GM18508 (cell line): Measurements from ENCODE around the gene CPNE5.
"Not testable (repeated sequence)": the region's sequence is repeated elsewhere in the genome, so short reads cannot be mapped to it uniquely, and the experiment has no call there.

ENCODE experiments used
- ATAC-seq: cut with Tn5 transposase; IDR thresholded peaks from one replicate; pipeline ENCODE4 v1.9.1; 2021; ENCODE audit warnings: moderate number of reproducible peaks; ENCODE audit not compliant: insufficient read depth, unreplicated experiment

CPNE5 gene

GRCh38 chr6:36818756-36819155 is 20.5 kb downstream of the CPNE5 start:
- ATAC-seq = no peak

GRCh38 chr6:36817847-36818246 is 21.4 kb downstream of the CPNE5 start:
- ATAC-seq = no peak

- no peak for ATAC-seq
Observed at GRCh38 chr6:36817176-36817817, 21.9 kb downstream of the CPNE5 start.

- no peak for ATAC-seq
Observed at GRCh38 chr6:36815962-36816735, 23.1 kb downstream of the CPNE5 start.

GRCh38 chr6:36814249-36814648 is 25.0 kb downstream of the CPNE5 start:
- no peak for ATAC-seq

GRCh38 chr6:36813526-36813925 is 25.7 kb downstream of the CPNE5 start:
- no peak for ATAC-seq

GRCh38 chr6:36813047-36813446 is 26.2 kb downstream of the CPNE5 start:
- not testable (repeated sequence) for ATAC-seq

- no peak for ATAC-seq
Observed at GRCh38 chr6:36809941-36810803, 29.1 kb downstream of the CPNE5 start.

GRCh38 chr6:36809156-36809555 is 30.1 kb downstream of the CPNE5 start:
- ATAC-seq = no peak

GRCh38 chr6:36808634-36809033 is 30.6 kb downstream of the CPNE5 start:
- ATAC-seq = no peak

GRCh38 chr6:36807750-36808149 is 31.5 kb downstream of the CPNE5 start:
- ATAC-seq = no peak

- ATAC-seq = no peak
Observed at GRCh38 chr6:36807143-36807542, 32.1 kb downstream of the CPNE5 start.

GRCh38 chr6:36805917-36806316 is 33.3 kb downstream of the CPNE5 start:
- no peak for ATAC-seq

GRCh38 chr6:36805096-36805797 is 34.0 kb downstream of the CPNE5 start:
- no peak for ATAC-seq

GRCh38 chr6:36804563-36804962 is 34.7 kb downstream of the CPNE5 start:
- no peak for ATAC-seq

- no peak for ATAC-seq
Observed at GRCh38 chr6:36803908-36804307, 35.3 kb downstream of the CPNE5 start.

GRCh38 chr6:36803482-36803881 is 35.8 kb downstream of the CPNE5 start:
- no peak for ATAC-seq

- ATAC-seq = no peak
Observed at GRCh38 chr6:36800223-36801076, 38.8 kb downstream of the CPNE5 start.

- no peak for ATAC-seq
Observed at GRCh38 chr6:36798852-36799251, 40.4 kb downstream of the CPNE5 start.

GRCh38 chr6:36797653-36798052 is 41.6 kb downstream of the CPNE5 start:
- no peak for ATAC-seq
